Fibroblast of upper back skin (primary cell): Measurements from ENCODE around the gene AK6.
"Not testable (repeated sequence)": the region's sequence is repeated elsewhere in the genome, so short reads cannot be mapped to it uniquely, and the experiment has no call there.

Experiments
- DNase-seq: peaks from one replicate; pipeline ENCODE4 v3.0.0-alpha.2; 2013

The AK6 gene

DNA sequence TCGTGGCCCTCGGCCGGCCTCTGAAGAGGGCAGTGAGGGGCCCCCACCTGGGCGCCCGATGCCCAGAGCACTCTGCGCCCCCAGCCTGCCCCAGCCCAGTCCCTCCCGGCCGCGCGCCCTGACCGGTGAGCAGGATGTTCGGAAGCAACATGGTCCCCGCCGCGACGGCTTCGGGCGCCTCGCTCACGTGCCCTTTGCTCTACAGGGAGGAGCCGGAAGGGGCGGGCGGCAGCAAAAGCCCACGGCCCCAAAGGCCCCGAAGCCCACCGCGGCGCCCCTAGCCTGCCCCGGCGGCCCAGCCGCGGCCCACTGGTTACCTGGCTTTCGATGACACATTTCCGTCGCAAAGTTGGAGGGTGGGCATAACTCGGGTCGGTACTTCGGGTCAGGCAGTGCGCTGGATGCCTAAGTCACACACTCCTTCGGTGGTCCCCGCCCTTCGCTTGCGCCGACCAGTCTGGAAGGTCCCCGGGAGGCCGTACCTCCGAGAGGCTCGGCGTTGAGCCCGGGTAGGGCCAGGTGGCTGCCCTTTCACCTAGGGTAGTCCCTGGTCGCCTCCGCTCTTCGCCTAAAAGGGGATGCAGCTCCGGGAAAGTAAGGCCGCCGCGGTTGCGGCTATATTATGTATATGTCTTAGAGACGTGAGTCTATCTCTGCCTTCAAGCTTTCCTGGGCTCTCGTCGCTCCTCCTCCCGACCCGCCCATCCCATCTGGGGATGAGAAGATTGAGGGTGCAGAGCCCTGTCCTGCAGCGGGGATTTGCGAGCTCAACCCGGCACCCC, at the start of gene AK6, which contains the start of the genes RAD17 and TAF9:
TSS of gene AK6 (minus strand) at position 181 of the 782 bp plus-strand sequence. CDS start at position 151, 30 bp downstream.
TSS of gene RAD17 (plus strand) at position 479 of the 782 bp plus-strand sequence. CDS start 2,391 bp downstream, outside the sequence.
TSS of gene TAF9 (minus strand) at position 181 of the 782 bp plus-strand sequence. CDS start 3,783 bp downstream, outside the sequence.
- peak; percentile 89 for DNase-seq

DNA sequence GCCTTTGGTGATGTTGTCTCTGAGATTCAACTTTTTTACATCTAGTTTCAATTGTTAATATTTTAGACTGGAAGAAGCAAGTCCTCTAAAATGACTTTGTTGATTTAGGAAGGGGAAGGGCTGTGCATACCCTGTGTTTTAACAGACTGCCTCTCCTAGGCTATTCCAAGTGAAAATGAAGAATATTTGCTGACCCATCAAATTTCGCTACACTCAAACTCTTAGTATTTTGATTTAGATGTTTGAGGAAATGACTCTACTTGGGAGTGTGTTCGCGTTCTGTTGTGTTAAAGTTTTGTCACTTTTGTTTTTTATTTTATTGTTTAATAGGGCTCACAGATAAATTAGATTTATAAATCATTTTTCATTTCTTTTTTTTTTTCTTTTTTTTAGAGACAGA, 49.2 kb upstream of the AK6 start:
- no peak for DNase-seq

DNA sequence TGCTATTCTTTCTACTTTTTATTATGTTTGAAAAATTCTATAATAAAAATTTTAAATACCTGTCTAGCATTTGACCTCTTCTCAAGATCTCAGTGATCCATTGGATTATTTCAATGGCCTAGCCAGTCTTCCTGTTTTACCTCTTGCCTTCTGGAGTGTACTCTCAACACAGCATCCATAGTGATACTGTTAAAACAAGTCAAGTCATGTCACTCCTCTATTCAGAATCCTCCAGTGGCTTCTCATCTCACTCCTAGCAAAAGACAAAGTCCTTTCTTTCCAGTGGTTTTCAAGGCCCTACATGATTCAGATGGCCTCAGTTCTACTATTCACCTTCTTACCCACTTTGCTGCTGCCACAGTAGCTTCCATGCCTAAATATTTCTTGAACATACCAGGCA, 47.4 kb upstream of the AK6 start:
- DNase-seq, result no peak

DNA sequence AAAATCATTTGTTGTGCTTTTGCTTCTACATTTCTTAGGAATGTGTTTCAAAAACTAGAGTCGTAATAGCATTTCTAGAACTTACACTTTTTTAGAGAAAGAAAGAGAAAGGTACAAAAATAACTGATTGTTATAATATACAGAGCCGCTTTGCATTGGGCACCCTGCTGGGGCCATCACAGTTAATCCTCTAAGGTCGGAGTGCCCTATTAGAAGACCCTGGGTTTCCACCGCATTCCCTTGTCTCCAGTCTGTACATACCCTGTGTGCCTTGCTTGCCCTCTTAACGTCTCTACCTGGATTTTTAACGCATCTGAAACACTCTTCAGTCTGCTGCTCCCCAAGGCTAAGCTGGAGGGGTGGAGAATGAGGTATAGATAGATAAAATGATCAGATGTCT, 46.9 kb upstream of the AK6 start:
- DNase-seq, result no peak

DNA sequence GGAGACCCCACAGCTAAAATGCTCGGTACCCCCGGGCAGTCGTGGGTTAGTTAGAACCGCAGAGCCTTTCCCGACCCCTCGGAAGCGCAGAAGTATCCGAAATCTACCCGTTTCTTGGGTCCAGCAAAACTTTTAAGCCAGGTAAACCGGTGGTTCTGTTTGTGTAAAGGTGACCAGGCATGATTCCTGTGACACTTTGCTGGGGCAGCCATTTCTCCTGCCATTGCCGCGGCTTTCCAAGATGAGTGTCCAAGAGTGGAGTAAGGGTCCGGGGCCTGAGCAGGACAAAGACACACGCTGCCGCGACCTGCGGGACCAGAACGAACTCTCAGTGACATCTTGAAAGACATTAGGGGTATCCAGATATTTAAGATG, 46.3 kb upstream of the AK6 start:
- no peak for DNase-seq

DNA sequence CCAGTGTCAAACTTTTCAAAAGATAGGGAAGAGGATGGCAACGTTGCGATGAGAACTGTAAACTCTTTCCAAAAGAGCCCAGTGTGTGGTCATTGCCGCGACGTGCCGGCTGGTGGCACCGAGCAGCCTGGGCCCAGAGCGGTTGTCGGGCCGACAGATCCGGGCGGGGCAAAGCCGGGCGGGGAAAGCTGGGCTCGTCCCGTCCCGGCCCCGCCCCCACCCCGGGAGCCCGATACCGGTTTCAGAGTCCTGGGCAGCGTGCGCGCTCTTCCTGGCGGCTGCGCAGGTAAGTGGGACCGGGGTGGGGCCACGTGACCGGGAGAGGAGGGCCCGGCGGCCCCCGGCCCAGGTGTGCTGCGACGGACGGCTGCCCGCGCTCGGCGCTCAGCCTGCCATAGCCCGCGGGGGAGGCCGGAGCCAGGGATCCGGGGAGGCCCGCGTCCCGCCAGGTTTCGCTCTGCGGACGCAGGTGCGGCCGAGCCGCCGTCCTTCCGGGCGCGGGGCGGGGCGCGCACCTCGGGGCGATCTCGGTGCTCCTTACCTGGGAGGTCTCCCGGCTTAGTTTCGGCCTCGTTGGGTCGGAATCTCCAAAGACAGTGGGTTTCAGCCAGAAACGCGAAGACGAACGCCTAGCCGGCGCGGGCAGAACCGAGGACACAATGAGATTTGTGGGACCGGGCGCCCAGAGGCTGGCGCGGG, 45.7 kb upstream of the AK6 start, which contains the start of gene MARVELD2:
TSS of gene MARVELD2 (plus strand) at position 232 of the 699 bp plus-strand sequence. CDS start 4,270 bp downstream, outside the sequence.
- peak; percentile 9 for DNase-seq

DNA sequence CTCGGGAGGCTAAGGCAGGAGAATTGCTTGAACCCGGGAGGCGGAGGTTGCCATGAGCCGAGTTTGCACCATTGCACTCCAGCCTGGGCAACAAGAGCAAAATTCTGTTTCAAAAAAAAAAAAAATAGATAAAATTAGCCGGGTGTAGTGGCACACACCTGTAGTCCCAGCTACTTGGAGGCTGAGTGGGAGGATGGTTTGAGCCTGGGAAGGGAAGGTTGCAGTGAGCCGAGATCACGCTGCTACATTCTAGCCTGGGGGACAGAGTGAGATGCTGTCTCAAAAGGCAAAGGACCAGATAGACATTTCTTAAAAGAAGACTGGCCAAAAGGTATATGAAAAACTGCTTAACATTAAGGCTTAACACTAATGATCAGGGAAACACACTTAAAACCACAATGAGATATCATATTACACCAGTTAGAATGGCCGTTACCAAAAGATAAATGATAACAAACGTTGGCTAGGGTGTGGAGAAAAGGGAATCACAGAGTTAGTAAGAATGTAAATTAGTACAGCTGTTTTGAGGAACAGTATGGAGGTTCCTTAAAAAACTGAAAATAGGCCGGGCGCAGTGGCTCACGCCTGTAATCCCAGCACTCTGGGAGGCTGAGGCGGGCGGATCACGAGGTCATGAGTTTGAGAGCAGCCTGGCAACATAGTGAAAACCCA, 35.5 kb upstream of the AK6 start:
- no peak for DNase-seq

DNA sequence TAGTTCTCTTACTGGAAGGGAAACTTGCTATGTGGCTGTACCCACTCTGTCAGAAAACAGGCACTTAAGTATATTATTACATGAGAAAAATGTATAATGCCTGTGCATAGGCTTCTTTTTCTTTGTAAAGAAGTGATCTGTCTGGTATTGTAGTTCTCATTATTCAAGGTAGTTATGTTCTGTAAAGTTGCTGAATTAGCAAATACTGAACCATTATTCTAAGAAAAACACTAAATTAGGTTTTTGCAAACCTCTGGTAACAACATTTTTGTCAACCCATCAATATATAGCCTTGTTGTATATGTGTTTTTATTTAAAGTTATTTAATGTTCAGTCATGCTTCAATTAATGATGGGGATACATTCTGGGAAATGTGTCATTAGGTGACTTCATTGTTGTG, 9.1 kb upstream of the AK6 start:
- DNase-seq, result no peak

DNA sequence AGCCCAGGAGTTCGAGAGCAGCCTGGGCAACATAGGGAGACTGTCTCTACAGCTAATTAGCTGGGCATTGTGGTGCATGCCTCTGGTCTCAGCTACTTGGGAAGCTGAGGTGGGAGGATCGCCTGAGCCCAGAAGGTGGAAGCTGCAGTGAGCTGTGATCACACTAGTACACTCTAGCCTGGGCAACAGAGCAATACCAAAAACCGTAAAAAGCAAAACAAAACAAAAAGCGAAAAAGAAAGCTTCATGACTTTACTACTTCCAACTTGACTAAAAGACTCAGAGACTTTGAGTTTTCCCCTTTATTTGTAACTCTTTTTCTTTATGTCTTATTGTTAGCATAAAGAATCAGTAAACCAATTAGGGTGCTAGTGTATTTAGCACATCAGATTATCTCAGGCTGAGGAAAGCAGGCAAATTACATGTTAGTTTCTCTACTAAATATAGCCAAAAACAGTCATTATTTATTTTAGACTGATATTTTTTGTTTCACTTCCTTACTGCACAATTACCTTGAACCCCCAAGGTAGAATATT, 5.7 kb upstream of the AK6 start:
- DNase-seq, result no peak

DNA sequence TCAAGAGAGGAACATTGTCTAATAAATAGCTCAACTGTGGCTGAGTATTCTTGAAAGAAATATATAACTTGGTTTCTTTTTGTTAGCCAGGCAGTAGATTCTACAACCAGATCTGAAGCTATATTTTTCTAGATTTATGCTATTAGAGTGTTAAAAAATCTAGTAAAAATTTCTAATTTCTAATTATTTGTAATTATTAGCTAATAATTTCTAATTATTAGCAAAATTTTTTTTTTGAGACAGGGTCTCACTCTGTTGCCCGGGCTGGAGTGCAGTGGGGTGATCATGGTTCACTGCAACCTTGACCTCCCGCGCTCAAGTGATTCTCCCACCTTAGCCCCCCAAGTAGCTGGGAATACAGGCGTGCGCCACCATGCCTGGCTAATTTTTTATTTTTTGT, 3.1 kb upstream of the AK6 start:
- no peak for DNase-seq

DNA sequence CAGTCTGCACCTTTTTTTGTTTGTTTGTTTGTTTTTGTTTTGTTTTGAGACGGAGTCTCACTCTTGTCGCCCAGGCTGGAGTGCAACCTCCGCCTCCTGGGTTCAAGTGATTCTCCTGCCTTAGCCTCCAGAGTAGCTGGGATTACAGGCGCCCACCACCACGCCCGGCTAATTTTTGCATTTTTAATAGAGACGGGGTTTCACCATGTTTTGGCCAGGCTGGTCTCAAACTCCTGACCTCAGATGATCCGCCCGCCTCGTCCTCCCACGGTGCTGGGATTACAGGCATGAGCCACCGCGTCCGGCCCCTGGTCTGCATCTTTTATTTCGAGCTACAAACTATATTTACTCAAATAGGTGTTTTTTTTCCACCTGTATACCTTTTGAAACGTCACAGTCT, 1.0 kb upstream of the AK6 start:
- DNase-seq, result not testable (repeated sequence)

DNA sequence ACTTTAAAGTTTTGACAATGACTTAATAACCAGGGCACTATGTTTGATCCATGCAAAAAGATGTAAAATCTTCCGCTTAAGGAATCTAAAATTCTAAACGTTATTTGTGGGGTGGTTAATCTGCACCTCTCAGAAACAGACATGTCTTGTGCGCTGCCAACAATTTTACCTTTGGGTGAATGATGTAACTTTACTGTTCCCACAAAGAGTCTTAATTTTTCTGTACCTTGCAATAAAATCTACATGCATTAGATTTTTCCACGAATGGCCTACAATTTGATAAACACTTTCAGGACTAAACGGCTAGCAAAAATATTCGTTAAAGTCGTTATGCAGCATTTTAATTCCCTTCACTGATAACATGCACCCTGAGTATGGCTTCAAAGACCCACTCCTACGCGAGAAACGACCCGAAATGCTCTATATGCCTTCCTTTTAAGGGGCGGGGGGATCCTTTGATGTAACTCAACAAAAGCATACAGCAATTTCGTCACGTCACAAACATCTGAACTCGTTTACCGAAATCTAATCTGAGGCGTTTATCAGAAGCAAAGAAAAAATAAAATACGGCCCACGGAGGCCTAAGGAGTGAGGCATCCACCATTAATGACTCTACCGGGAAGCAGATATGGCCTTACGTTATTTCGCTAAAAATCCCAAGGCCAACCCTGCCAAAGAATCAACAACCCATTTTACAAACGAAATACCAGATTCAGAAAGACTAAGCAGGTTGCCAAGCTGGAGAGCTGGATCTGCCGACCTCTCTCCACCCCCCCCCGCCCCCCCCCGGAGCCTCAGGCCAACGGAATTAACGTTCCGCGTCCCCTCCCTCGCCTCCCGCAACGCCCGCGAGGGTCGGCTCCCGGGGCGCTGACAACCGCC, 621 bp downstream of the AK6 start:
- no peak for DNase-seq

DNA sequence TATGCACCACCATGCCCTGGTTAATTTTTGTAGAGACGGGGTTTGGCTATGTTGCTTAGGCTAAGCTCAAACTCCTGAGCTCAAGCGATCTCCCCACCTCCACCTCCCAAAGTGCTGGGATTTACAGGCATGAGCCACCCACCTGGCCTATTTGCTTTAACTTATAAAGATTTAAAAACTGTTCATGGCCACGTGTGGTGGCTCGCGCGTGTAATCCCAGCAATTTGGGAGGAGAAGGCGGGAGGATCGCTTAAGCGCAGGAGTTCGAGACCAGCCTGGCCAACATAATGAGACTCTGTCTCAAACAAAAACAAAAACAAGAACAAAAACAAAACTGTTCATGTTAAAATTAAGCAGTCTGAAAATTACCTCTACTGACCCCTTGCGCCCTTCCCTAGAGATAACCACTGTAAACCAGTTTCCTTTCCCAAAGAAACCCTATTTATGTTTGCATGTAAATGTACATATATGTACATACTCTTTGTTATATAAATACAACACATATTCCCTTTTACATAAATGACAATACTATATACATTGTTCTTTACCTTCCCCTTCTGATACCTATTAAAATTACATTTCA, 1.5 kb downstream of the AK6 start:
- no peak for DNase-seq

DNA sequence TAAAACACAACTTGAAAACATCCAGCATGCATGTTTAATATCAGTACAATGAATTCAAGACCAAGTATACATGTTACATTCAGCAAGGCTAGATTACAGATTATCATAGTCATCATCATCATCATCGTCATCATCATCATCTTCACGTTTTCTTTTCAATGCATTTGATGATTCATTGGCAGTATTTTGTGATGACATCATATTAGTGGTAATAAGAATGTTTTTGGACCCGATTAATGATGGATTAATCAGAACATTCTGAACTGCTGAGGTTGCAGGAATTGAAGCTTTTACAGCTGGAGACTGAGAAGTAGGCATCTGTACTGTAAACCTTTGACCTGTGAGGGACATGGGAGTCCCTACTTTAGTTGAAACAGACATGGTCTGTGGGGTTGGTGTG, 4.5 kb downstream of the AK6 start:
- peak; percentile 2 for DNase-seq

DNA sequence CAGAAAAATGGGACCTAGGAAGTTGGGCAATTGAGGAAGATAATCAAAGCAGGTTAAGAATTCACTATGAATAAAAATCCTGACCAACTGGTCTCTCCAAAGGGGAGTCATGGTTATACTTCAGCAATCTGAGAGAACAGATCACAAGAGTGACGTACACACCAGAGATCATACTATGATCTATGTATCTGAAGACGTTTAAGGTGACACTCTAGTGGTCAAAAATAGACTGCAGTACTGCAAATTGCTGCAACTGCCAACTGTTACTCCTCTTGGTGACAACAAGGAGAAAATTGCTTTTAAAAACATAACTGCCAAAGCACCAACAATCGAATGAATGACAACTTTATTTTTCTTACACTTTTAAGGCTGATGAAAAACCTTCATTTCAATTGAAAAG, 4.9 kb downstream of the AK6 start:
- DNase-seq, result peak; percentile 3

DNA sequence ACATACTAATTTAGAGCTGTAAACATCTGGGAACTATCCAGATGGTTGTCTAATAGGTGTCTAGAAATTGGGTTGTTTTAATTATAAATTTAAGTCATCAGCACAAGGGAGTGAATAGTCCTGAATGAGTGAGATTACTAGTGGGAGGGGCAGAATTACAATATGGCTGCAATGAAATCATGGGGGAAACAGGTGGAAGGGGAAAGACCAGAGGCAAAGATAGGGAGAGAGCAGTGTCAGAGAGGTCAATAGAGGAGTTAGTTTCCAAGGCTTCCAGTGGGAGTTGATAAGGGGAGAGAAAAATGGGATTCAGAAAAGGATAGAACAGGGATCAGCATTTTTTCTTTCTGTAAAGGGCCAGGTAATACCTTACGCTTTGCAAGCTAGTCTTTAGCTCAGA, 8.9 kb downstream of the AK6 start:
- no peak for DNase-seq

DNA sequence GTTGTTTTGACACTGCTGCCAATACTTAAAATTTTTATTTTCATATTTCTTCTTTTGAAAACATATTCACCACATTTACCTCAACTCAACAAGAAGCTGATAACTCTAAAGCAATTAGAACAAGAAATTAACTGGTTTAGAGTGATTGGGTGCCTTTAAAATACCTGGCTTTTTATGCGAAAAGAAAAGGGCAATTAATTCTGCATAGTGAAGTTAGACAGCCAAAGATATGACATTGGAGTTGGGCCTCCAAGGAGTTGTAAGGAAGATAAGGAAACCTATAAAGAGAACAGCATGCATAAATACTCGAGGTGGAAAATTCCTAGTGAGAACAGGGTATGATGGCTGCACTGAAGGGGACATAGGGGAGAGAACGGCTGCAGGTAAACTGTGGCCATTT, 9.6 kb downstream of the AK6 start:
- DNase-seq, result no peak

DNA sequence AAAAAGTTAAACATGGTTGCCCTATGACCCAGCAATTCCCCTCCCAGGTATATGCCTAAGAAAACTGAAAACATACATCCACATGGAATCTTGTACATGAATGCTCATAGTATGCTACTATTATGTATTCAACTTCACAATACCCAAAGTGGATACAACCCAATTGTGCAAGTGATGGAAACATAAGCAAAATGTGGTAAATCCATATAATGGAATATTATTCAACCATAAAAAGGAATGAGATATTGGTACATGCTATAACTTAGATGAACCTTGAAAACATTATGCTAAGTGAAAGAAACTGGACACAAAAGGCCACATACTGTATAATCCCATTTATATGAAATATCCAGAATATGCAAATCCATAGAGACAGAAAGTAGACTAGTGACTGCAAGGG, 18.7 kb downstream of the AK6 start:
- no peak for DNase-seq

DNA sequence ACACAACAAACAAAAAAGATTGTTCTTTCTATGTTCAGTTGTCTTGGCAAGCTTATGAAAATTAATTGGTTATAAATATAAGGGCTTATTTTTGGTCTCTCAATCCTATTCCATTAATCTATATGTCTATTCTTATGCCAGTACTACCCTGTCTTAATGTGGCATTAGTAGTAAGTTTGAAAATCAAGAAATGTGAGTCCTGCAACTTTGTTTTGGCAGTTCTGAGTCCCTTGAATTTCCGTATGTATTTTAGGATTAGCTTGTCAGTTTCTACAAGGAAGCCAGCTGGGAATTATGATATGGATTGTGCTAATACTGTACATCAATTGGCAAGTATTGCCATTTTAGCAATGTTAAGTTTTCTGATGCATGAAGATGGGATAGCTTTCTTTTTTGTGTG, 26.2 kb downstream of the AK6 start:
- no peak for DNase-seq

DNA sequence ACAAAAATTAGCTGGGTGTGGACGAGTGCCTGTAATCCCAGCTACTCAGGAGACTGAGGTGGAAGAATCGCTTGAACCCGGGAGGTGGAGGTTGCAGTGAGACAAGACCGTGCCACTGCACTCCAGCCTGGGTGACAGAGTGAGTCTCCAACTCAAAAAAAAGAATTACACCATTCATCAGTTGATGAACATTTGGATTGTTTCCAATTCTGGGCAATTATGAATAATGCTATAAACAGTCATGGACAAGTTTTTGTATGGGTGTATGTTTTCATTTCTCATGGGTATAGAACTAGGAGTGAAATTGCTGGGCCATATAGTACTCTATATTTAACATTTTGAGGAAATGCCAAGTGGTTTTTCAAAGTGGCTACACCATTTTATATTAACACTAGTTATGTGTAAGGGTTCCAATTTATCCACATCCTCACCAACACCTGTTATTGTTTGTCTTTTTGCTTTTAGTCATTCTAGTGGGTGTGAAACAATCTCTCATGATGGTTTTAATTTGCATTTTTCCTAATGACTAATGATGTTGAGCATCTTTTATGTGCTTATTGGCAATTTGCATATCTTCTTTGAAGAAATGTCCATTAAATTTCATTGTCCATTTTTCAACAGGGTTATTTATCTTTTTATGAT, 27.7 kb downstream of the AK6 start:
- DNase-seq, result no peak

DNA sequence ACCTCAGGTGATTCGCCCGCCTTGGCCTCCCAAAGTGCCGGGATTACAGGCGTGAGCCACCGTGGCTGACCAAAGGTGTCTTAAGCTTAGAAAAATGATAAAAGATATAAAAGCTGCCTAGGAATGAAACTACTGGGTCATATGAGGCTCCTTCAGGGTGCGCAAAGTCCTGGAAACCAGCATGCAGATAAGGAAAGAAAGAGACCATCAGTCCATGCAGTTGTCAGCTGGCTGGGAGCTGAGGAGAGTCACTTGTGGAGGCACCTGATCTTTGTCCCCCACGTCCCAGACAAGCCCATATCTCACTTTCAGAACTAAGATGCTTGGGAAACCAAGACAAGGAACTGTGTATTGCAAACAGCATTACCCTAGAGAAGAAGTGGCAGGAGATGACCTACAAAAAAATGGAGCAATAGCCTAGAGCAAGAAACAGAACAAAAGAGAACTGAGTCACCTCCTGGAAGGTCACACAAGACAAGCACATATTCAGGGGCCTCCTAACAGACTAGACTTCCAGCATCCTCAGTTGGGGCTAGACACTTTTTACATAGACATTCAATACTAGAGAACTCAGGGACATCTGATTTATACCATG, 33.9 kb downstream of the AK6 start:
- no peak for DNase-seq
